ENCODE measurements around the gene SMYD3.

- TF ChIP-seq CTCF (IDR thresholded peaks at IDR 0.05), result no peak
- TF ChIP-seq SIN3A (IDR thresholded peaks at IDR 0.05; ENCODE audit: borderline replicate concordance, insufficient read depth, low read depth, low read length), result no peak
- TF ChIP-seq POLR2AphosphoS5 (IDR thresholded peaks at IDR 0.05; ENCODE audit: low read depth, low read length), result no peak
These were observed 428.8 kb downstream of the SMYD3 start for GRCh38 chr1:246078126-246078887.

Data from Panc1 (cell line).